MV-4-11 (cell line): Measurements from ENCODE around the gene AKAP13.

ENCODE experiments used
- DNase-seq: peaks from one replicate; lab custom pipeline; 2025; lab: John Stamatoyannopoulos, UW

Gene AKAP13

DNA sequence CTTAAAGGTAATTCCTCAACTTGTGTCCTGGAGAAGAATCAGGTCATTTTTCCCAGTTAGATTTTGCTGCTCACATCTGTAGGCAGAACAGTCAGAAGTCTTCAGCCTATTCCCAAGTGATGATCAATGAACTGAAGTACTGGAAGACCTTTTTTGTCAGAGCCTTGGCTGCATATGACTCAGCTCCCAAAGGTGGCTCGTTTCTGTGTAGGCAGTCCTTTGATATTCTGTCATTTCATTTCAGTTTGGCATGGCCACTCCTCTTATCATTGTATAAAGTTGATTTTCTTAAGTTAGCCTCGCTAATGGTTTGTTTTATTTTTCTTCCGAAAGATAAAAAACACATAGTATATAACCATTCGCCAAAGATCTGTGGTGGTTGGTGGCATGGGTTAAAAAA lies 323.7 kb downstream of the AKAP13 start:
- DNase-seq: no peak

DNA sequence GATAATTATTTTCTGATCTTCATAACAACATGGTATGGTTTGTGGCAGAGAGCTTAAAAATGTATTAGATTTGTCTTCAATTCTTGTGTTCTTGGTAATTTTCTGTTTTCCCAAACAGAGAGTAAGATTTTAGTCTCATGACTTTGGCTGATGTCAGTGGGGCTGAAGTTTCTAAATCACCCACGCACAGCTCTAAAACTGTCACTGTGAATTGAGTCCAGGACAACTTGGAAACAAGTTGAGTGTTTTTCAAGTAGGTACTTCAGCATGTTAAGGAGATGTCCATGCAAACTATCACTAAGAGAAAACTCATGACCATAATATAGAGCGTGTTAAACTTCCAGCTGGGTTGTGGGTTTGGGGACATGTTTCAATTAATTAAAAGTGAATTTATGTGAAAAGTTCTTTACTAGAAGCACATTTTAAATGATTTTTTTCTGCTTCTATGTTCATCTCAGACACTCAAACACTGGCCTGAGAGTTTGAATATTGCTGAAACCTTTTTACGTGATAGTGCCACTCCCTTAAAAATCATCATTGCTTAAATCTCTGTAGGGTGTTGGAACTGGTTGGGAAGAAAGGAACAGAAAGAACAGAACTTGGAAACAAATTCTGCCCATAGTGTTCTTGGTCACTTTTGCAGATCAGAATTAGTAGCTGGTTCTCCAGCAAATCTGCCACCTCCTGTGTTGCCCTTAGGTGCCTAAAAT lies 324.5 kb downstream of the AKAP13 start:
- no peak for DNase-seq

DNA sequence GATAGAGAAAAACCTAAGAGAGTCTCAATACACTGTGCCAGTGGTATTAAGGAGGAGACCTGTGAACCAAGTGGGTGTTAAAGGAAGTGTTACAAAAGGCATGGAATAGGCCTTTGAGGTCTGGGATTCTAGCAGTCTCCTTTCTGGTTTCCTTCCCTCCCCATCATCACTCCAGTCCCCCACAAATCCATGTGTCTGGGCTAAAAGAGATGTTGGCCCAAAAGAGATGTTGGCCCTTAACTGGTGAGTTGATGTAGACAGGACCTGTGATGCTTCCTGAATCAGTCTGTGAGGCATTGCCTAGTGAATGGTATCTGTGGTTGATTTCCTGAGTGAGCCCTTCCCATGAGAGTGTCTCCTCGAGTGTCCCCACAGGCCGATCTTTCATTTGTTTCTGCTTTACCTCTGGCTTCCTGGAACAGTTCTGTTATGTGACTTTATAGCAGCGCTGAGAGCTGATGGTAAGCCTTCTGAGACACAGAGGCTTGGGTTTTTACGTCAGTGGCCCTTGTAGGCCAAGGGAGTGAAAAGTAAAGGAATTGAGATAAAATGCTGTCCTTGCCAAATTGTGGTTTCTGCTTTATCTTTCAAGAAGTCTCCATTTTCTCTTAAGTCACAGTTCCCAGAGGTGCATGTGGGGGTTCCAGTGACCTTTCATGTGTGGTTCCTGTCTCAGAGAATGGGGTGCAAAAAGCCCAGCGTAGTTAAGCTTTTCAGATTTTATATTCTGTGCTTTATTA lies 326.5 kb downstream of the AKAP13 start:
- DNase-seq: peak; percentile 26

GRCh38 chr15:85707519-85708338 lies 327.3 kb downstream of the AKAP13 start:
- peak; percentile 21 for DNase-seq

DNA sequence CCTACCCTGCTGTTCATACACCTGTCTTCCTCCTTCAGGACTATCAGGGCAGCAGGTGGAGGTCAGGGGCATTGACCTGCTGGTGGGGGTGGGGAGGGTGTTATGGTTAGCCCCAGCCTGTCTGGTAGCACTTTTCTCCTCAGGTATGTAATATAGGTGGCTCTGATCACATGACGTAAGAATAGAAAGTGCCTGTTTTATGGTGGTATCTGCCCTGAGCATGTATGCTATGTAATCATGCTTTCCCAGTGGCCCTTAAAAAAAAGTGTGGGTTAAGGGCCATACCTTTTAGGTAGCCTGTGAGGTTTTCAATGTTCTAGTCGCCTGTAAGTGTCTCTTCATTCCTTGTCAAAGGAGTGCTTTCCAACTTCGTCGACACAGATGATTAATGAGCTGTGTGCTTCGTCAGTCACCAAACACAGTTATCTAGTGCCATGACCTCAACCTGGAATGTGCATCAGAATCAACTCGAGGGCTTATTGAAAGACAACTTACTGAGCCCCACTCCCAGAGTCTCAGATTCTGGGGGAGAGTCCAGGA lies 328.1 kb downstream of the AKAP13 start:
- no peak for DNase-seq

DNA sequence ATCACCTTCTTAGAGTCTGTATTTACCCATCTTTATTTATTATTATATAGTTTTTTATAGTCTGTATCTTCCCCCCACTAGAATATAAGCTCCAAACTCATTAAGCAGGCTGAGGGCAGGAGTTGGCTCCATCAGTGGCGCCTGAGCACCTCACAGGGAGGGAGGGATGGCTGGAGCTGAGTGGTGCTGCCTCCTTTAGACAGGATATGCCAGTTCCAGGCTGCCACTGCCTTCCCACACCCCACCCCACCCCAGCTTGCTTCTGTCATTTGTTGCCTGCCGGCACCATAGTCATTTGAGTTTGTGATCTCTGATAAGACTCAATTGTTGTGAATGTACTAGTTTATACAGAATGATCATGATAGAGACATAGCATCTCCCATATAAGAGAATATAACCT lies 328.8 kb downstream of the AKAP13 start:
- DNase-seq: no peak

DNA sequence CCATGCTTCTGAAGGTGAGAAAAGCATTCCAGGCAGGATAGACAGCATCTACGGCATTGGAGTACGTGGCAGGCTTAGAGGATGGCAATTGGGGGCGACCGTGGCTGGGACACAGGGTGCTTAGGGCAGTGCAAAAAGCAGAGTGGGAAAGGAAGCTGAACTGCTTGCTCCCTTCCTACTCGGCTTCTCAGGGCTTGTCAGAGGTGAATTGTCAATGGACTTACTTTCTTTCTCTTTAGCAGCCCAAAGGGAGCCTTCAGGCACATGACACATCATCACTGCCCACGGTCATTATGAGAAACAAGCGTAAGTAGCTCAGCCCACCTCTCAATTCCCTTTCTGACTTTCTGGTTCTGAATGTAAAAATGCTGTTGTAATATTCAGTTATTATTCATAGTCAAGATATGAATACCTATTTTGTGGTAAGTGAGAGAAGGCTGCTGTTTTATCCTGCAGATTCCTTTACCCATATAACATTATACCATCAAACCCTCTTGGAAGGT lies 330.0 kb downstream of the AKAP13 start:
- DNase-seq: no peak

GRCh38 chr15:85711580-85712192 lies 331.3 kb downstream of the AKAP13 start:
- DNase-seq: no peak

DNA sequence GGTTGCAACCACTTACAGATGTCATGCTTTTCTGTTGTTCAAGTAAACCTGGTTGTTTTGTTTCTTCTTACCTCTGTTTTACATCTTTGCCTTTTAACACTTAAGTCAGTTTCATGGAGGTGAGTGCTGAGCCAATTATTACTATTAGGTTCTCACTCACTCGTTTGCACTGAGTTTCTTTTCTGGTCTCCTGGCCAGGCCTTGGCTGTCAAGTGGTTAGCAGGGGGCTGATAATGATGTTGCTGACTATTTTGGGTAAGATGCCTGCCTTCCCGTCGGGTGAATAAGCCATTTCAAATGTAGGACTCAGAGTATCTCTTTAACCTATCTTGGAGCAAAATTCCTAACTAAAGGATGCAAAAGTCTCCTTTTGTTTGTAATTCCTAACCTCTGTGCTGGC lies 335.9 kb downstream of the AKAP13 start:
- no peak for DNase-seq

DNA sequence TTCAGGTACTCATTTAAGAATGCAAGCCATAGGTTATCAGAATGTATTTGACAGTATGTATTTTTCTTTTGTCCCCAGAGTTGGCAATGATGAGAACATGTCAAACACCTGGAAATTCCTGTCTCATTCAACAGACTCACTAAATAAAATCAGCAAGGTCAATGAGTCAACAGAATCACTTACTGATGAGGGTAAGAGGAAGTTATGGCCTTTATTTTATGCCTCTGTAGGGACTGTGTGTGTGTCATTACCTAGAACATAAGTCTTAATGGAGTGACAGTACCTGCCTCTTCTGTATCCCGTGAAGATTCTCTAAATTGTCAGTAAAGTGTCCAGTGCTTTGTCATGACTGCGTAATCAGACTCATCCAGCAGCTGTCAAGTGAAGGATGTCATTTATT lies 336.8 kb downstream of the AKAP13 start:
- DNase-seq: no peak

DNA sequence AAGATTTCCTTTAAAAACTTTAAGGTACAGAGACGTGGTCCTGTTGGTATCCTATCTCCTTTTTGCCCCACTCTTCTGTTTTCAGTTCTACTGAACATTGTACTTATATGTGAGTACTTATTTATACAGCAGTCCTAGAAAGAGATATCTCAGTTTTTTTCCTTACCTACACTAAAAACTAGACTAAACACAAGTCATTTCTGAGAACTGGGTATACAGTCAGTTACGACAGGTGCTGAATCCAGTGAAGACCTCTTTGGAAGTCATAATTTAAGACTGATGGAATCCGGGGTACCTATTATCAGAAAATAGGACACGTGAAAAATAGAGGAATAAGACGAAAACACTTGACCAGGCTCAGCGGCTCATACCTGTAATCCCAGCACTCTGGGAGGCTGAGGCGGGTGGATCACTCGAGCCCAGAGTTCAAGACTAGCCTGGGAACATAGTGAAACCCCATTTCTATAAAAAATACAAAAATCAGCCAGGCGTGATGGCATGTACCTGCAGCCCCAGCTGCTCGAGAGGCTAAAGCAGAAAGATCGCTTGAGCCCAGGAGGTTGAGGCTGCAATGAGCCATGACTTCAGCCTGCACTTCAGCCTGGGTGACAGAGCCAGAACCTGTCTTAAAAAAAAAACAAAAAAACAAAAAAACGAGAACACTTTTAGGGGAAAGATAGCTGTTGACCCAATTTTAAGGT lies 338.0 kb downstream of the AKAP13 start:
- no peak for DNase-seq

DNA sequence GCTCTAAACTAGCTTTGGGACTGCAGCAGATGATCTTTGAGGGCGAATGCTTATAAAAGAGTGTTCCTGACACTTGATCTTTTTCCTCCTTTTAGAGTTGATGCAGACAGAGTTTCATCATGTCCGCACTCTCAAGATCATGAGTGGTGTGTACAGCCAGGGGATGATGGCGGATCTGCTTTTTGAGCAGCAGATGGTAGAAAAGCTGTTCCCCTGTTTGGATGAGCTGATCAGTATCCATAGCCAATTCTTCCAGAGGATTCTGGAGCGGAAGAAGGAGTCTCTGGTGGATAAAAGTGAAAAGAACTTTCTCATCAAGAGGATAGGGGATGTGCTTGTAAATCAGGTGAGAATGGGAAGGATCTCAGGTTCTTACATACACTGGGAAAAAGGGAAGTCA lies 338.6 kb downstream of the AKAP13 start:
- DNase-seq: no peak

DNA sequence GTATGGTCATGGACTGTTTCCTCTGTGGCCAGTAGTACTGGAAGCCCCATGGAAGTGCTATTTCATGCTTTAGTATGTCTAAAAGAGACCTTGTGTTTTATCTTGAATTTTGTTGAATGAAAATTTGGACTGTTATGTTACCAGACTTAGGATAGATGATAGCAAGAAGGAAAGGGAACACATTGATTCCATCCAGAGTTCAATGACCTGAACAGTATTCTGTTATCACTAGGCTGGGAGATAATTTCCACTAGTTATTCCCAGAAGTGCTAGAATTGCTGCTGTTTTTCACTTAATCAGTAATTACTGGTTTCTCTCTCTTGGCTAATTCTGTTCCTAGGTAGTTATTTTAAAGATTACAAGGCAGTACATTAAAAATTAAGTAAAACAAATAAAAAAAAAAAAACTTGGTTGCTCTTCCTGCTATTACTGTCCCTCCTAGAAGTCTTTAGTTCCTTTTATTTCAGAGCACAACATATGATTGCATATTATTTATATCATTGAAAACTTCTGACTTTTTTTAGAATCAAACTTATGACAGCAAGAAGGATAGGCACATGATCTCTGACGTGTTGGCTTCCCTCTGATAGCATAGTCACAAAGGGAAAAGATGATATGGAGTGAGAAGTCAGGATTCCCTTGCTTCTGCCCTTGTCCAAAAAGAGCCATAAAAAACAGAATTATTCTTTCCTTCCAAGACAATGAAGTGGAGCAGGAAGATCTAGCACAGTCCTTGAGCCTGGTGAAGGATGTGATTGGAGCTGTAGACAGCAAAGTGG lies 342.2 kb downstream of the AKAP13 start:
- no peak for DNase-seq

GRCh38 chr15:85723960-85724945 lies 343.9 kb downstream of the AKAP13 start:
- no peak for DNase-seq

GRCh38 chr15:85725019-85725418 lies 344.6 kb downstream of the AKAP13 start:
- DNase-seq: no peak

DNA sequence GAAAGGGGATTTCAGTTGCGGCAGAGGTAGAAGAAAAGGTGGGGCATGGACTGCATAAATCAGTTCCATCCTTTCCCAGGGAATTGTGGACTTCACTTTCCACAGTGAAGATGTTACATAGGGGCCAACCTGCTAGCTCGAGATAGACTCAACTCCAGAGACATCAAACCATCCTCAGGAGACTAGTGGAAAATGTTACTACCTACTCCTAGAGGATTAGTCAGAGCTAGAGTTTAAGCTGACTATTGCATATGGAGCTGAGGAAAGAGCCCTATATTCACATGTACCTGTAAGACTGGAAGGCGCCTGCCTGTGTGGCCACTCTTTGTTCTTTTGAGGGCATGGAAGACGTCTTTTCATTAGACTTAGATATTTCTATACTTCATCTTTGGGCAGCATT lies 345.2 kb downstream of the AKAP13 start:
- no peak for DNase-seq

- no peak for DNase-seq
Observed at GRCh38 chr15:85726454-85726853, 346.1 kb downstream of the AKAP13 start.

DNA sequence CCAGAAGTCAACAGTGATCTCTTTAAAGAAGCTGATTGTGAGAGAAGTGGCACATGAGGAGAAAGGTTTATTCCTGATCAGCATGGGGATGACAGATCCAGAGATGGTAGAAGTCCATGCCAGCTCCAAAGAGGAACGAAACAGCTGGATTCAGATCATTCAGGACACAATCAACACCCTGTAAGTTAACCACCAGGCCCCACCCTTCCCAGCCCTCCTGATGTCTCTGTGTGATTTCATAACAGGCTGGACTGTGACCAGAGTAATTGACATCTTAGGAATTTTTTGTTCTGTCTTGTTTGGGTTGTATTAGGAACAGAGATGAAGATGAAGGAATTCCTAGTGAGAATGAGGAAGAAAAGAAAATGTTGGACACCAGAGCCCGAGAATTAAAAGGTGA lies 346.7 kb downstream of the AKAP13 start:
- DNase-seq: no peak
